ENCODE data around the gene TMEM130.

The TMEM130 gene

DNA sequence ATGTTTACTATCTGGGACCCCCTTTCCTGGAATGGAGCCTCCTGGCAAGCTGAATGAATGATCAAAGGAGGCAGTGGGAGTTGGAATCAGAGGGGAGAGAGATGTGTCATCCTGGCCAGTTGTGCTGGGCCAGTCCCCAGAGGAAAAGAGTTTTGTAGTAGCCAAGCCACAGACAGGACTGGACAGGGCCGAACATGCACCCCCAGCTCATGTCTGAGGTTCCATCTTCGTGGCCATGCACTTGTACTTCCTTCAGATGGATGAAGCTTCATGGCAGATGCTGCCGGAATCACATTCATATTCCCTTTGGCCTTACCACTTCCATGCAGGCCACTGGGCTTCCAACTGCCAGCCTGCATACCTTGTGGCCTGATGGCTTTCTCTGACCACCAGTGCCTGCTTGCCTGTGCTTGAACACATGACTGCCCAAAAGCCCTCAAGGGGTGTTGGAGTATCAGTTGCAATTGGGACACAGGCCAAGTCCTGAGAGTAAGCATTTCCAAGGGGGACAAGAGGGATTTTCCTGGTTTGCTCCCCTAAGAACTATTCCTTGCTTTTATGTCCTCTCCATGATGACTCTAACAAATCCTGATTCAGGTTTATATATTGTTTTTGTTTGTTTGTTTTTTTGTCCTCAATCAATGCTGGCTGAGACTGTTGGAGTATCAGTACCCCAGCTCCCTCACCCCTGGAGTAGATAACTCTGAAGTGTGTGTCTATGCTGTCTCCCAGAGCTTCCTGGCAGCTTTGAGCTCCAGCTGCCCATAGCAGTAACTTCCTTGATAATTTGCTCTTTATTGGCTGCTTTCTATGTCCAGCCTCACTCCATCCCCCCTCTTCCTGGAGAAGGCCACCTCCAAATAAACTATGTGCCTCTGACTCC, 63.6 kb downstream of the TMEM130 start:
- no peak for DNase-seq

DNA sequence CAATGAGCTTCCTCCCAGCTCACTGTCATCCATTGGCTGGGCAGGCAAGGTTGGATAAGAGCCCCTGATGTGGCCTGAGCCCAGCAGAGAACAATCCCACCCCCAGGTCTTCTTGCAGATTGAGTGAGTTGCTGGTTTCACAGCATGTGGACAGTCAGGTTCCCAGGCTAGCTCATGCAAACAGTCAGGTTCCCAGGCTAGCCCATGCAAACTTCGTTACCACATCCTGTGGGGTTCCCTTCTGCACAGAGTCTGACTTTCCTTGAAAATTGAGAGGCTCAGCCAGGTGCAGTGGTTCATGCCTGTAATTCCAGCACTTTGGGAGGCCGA, 67.1 kb downstream of the TMEM130 start:
- no peak for DNase-seq

DNA sequence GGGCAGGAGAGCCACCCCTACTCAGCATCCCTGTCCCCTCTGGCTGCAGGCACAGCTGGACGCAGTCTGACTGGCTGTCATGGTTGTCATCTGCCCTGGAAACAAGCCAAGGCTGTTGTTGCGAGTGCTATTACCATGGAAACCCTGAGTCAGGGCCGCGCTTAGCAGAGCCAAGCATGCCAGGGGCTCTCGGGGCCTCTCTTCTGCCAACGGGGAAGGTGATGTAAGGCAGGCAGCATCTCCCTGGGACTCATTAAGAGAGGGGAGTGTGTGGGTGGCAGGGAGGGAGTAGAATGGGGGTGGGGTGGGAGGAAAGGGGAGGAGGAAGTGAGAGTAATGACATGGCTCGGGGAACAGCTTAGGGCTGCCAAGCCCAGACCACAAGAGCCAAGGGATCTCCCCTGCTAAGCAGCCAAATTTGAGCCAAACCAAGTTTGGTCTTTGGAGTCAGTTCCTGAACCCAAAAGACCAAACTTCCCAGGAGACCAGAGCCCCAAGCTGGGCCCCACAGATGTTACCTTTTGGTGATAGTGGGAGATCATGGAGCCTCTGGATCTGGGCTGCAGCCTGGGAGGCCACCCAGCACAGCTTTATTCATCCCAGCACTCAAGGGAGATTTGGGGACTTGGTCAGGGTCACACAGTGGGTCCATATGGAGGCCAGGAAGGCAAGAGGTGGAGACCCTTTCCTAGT, 67.6 kb downstream of the TMEM130 start:
- peak in 1 of 2 experiments; percentile 27 for DNase-seq

DNA sequence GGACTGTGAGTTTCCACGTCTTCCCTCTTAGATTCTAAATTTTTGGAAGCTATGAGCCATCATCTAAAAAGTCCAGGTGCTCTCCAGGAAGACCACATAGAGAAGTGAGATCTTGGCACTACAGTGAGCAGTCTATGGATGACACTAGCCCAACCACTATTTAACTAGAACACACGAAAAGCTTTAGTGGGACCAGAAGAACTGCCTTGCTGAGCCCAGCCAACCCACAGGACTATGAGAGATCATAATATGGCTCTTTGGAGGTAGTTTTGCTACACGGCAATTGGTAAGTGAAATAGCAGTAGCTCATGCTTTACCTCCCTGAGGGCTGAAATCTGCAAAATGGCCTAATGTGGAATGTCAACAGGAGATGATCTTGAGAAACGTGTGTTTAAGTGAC, 68.8 kb downstream of the TMEM130 start:
- no peak for DNase-seq

DNA sequence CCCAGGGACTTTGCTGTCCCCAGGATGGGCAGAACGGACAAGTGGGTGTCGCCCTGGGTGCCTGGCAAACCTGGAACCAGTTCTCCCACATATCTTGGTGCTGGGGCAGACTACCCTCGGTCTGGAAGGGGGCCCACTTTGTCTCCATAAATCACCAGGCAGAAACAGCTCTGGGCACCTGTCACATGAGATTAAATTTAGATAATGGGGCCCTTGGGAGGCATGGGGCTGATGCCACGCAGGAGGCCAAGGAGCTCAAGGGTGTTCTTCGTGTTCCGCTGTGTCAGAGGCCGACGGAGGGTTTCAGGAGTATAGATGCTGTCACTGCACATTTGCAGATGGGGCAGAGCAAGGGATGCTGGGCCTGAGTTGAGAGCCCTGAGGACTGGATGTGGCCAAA, 72.7 kb downstream of the TMEM130 start:
- no peak for DNase-seq

All from activated T-cell treated with anti-CD3 and anti-CD28 coated beads, Interleukin-2, amount 50 U/mL, for 48 hours (primary cell).